NCI-H1436 (cell line): ENCODE data around the gene METTL2B.
"Not testable (repeated sequence)": the region's sequence is repeated elsewhere in the genome, so short reads cannot be mapped to it uniquely, and the experiment has no call there.

Source experiments
- DNase-seq: peaks from one replicate; lab custom pipeline; 2025; lab: John Stamatoyannopoulos, UW

The METTL2B gene

DNA sequence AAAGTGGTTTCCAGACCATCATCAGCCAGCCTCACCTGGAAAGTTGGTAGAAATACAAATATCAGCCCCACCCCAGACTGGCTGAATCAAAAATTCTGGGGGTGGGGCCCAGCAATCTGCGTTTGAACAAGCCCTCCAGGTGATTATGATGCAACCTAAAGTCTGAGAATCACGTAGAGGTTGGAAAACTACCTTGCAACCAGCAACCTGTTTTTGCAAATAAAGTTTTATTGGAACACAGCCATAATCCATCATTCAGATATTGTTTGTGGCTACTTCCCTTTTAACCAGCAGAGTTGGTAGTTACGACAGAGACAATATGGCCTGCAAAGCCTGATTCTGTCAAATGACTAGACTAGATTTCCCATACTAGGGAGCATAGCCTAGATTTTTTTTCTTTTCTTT lies 49.5 kb downstream of the METTL2B start:
- not testable (repeated sequence) for DNase-seq

GRCh38 chr7:128529191-128529590 lies 52.6 kb downstream of the METTL2B start:
- not testable (repeated sequence) for DNase-seq

- peak; percentile 18 for DNase-seq
Measured at GRCh38 chr7:128530121-128530854, 53.7 kb downstream of the METTL2B start.

DNA sequence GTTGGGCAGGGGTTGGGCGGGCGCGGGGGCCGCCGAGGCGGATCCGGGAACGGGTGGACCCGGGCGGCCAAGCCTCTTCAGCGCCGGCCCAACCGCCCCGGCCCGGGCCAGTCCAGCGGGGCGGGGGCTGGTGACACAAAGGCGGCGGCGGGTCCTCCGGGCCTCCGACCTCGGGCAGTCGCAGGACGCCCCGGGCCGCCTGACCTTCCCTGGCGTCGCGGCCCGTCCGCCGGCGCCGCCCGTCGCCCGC lies 54.2 kb downstream of the METTL2B start:
- DNase-seq, result no peak

- DNase-seq, result peak; percentile 83
Measured at GRCh38 chr7:128531105-128531954, 54.8 kb downstream of the METTL2B start.

DNA sequence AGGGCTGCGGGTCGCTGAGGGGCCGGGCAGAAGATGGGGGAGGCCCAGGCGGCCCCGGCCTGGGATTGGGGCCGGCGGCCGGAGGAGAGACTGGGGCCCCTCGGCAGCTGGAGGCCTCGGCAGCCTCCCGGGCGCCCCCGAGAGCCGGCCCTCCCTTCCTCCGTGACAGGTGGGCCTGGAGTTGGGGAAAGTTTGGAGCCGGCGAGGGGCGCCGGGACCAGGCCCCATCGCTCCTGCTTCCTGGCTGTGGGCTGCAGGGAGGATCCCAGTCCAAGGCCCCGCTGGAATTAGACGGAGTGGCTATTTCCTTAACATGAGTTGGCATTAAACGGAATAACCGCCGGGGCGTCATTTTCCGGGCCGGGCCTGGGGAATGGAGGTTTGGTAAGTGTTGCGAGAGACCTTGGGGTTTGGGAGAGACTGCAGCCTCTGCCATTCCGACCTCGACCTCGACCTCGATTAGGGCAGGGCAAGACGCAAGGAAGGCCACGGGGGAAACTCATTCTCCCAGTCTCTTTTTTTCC lies 55.5 kb downstream of the METTL2B start:
- not testable (repeated sequence) for DNase-seq

DNA sequence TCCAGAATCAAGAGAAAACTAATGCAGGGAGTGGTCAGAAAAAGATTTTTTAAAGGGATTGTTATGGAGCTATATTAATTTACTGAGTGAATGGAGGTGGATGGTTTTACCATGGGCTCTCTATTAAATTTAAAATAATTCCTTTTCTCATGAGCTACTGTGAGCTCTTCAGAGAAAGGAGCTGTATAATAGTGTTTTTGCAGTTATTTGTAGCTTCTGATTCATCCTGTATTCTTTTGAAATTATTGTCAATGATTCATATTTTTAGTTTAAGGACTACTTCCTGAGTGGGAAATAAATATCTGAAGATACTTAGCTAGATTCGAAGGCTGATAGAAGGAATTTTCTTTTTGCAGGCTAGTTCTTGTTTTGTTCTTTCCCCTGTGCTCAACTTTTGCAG lies 56.4 kb downstream of the METTL2B start:
- DNase-seq, result not testable (repeated sequence)

DNA sequence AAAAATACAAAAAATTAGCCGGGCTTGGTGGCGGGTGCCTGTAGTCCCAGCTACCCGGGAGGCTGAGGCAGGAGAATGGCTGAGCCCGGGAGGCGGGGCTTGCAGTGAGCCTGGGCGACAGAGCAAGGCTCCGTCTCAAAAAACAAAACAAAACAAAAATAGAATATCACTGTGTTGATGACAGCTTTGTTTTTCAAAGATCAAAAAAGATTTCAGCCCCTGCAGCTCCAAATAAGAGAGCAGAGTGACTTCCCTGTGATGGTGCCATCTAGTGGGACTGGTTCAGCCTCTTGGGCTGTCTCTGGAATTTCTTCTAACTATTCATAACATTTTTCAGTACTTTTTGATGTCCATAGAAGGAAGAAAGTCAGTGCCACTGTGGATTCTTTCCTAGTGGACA lies 60.9 kb downstream of the METTL2B start:
- DNase-seq, result not testable (repeated sequence)

- not testable (repeated sequence) for DNase-seq
Measured at GRCh38 chr7:128542530-128542929, 66.0 kb downstream of the METTL2B start.

- DNase-seq, result not testable (repeated sequence)
Measured at GRCh38 chr7:128543300-128543699, 66.8 kb downstream of the METTL2B start.

DNA sequence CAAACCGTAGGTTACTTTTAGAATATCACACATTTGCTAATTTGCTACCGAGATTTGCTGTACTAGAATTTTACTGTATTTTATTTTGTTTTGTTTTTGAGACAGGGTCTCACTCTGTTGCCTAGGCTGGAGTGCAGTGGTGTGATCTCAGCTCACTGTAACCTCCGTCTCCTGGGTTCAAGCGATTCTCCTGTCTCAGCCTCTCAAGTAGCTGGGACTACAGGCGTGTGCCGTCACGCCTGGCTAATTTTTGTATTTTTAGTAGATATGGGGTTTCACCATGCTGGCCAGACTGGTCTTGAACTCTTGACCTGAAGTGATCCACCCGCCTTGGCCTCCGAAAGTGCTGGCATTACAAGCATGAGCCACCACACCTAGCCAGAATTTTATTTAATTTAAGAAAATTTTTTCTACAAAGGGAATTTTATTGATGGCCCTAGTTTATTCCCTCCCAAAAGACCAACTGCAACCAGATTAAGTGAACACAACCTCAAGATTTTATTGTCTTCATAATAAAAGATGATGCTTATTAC lies 69.8 kb downstream of the METTL2B start:
- not testable (repeated sequence) for DNase-seq

DNA sequence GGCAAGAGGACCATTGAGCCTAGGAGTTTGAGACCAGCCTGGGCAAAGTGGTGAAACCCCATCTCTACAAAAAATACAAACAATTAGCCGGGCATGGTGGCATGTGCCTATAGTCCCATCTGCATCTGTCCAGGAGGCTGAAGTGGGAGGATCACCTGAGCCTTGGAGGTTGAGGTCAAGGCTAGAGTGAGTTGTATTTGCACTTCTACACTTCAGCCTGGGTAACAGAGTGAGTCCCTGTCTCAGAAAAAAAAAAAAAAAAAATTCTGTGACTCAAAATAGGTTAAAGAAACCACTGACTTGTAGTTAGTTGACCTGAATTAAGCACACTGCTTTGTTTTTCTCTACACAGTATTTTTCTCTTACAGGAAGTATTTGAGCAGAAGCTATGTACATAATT lies 74.4 kb downstream of the METTL2B start:
- DNase-seq, result no peak

GRCh38 chr7:128554394-128554793 lies 77.8 kb downstream of the METTL2B start:
- not testable (repeated sequence) for DNase-seq
